Lower leg skin (tissue), 4 donors: Measurements from ENCODE around the gene ESAM. TPM values are rescaled to one million over a fixed set of nuclear protein-coding genes. Genes with fewer than 3 reads are reported as not detected.

Experiments
- DNase-seq, 2 donors: peaks; one replicate each; pipeline ENCODE4 v3.0.0-alpha.2; 2019; ENCODE audit warnings: low spot score in 2 of 2
- H3K4me3 ChIP-seq: fragments of 200-600 bp; sonication (generic); 2 replicates; pipeline ENCODE4 v1.5.1; 2017; ENCODE audit warnings: mild to moderate bottlenecking, low read depth; ENCODE audit not compliant: poor library complexity, severe bottlenecking
- POLR2A ChIP-seq, 2 donors: fragments of 450-650 bp; IDR thresholded peaks; one replicate each; pipeline ENCODE4 v1.6.1; 2016 to 2017; ENCODE audit warnings: antibody characterized with exemption in 2 of 2, mild to moderate bottlenecking in 1 of 2, moderate library complexity in 1 of 2
- WGBS, 2 donors: methylation state at CpG; one replicate each; pipeline ENCODE4 v1.1.5; 2018; 5-methylcytosine and 5-hydroxymethylcytosine counted together
- intact Hi-C: fragments of 100-400 bp; cut with DNase I; formaldehyde crosslinking; loops from one replicate; pipeline ENCODE4 v1.15.0; 2023; ENCODE audit warnings: low total_unique reads
- total RNA-seq, 4 donors: library from RNA; depleted of rRNA; stranded (reverse); fragments of >200 nt; gene quantifications; one replicate each; pipeline ENCODE4 v1.1.0, GENCODE V29; 2016
- TF ChIP-seq, protein P1 (sequence below), 3 donors: fragments of 450-650 bp; IDR thresholded peaks; one replicate each; pipeline ENCODE4 v1.5.1; 2016; ENCODE audit warnings: antibody characterized with exemption in 3 of 3, mild to moderate bottlenecking in 3 of 3, moderate library complexity in 2 of 3

Gene ESAM
- total RNA-seq, 4 donors from 2014 or later = 6.1 to 24.1 (median 11.4) TPM

GRCh38 chr11:124796312-124796711 is 34.2 kb upstream of the ESAM start:
- no peak for DNase-seq
- TF ChIP-seq POLR2A (IDR thresholded peaks at IDR 0.05) = no peak
- TF ChIP-seq, protein P1, sequence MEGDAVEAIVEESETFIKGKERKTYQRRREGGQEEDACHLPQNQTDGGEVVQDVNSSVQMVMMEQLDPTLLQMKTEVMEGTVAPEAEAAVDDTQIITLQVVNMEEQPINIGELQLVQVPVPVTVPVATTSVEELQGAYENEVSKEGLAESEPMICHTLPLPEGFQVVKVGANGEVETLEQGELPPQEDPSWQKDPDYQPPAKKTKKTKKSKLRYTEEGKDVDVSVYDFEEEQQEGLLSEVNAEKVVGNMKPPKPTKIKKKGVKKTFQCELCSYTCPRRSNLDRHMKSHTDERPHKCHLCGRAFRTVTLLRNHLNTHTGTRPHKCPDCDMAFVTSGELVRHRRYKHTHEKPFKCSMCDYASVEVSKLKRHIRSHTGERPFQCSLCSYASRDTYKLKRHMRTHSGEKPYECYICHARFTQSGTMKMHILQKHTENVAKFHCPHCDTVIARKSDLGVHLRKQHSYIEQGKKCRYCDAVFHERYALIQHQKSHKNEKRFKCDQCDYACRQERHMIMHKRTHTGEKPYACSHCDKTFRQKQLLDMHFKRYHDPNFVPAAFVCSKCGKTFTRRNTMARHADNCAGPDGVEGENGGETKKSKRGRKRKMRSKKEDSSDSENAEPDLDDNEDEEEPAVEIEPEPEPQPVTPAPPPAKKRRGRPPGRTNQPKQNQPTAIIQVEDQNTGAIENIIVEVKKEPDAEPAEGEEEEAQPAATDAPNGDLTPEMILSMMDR (IDR thresholded peaks at IDR 0.05) = no peak
- intact Hi-C loops = no loop called here
- H3K4me3 ChIP-seq = no peak overlapping the region
- 82 to 86% methylated on average over 3 of the region's 3 CpGs for WGBS, 2 donors

DNA sequence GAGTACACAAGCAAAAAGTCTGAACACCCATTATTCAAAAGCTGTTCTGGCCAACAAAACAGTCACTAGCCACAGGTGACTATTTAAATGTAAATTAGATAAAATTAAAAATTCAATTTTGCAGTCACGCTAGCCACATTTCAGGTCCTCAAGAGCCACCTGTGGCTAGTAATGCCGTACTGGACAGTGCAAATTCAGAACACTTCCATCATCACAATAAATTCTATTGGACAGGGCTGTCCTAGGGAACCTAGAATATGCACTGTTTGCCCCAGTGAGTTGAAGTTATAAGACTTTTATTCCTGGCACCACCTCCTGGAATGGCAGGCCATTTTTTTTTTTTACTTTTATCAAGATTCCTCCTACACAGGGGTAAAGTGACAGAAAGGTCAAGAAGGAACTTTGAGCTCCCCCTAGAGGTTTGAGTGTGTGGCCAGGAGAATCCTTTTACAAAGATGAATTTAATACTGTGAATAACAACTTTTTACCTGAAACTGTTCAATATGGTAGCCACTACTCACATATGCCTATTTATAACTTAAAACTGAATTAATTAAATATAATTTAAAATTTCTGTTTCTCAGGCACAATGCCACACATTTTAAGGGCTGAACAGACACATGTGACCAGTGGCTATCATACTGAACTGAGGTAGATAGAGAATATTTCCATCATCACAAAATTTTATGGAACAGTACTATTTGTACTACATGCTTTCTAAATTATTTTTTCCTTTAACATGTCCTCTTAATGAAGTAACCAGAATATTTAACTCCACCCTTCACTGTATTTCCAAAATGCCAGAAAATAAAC is 31.6 kb upstream of the ESAM start:
- 87 to 95% methylated on average over 2 of the region's 2 CpGs for WGBS, 2 donors

GRCh38 chr11:124791626-124792341 is 29.7 kb upstream of the ESAM start:
- H3K4me3 ChIP-seq = no peak overlapping the region
- 87 to 94% methylated on average over 4 of the region's 4 CpGs for WGBS, 2 donors
- DNase-seq = no peak
- TF ChIP-seq POLR2A (IDR thresholded peaks at IDR 0.05) = no peak
- TF ChIP-seq, protein P1 (IDR thresholded peaks at IDR 0.05) = no peak
- intact Hi-C loops = no loop called here

More for the DNA sequence above, 31.6 kb upstream of the ESAM start:
- H3K4me3 ChIP-seq = no peak overlapping the region
- intact Hi-C loops = no loop called here
- DNase-seq = no peak
- TF ChIP-seq, protein P1 (IDR thresholded peaks at IDR 0.05) = no peak
- no peak for TF ChIP-seq POLR2A (IDR thresholded peaks at IDR 0.05)

DNA sequence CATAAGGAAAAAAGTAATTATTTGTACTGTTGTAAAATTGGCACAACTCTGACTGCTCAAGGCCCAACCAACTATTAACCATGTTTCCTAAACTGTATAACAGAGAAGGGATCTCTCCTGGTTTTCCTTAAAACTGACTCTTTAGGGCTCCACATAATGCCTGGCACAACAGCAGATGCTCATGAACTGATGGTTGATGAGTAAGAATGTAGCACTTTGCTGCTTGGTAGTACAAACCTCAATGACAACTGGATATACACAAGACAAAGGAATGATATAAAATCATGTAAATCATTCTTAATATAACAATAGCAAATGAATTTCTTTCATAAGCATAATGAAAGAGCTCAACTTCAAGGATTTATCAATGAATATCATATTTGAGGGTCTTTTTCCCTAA is 26.4 kb upstream of the ESAM start:
- intact Hi-C loops = no loop called here
- H3K4me3 ChIP-seq = no peak overlapping the region
- TF ChIP-seq, protein P1 (IDR thresholded peaks at IDR 0.05) = no peak
- TF ChIP-seq POLR2A (IDR thresholded peaks at IDR 0.05) = no peak
- DNase-seq = no peak

DNA sequence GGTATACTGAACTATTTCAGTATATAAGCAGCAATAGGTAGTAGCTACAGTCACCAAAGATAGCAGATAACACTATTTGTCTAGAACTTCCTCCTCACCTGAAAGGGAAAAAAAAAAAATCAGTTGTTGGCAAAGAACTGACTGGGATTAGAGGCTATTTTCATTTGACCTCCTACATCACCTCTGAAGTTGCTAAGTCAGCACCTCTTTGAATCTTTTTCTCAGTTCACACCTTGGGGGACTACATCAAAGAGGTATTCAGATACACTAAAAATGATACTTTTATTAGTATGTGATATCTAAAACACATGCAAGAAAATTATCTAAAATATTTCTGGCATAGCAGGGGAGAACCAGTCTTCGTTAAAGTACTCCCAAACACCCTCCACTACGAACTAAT is 22.0 kb upstream of the ESAM start:
- 90 to 100% methylated on average over 2 of the region's 2 CpGs for WGBS, 2 donors
- DNase-seq = no peak
- TF ChIP-seq, protein P1 (IDR thresholded peaks at IDR 0.05) = no peak
- TF ChIP-seq POLR2A (IDR thresholded peaks at IDR 0.05) = no peak
- H3K4me3 ChIP-seq = no peak overlapping the region
- intact Hi-C loops = no loop called here
